ENCODE data around the gene TBC1D14.

- TF ChIP-seq CTCF (IDR thresholded peaks at IDR 0.05) (no peak), MAX (IDR thresholded peaks at IDR 0.05; ENCODE audit: low read depth) (no peak), EP300 (IDR thresholded peaks at IDR 0.05; ENCODE audit: borderline replicate concordance in 1 of 2, low read depth in 1 of 2, low read length in 1 of 2) (no peak), POLR2AphosphoS5 (IDR thresholded peaks at IDR 0.05; ENCODE audit: low read depth, low read length) (no peak), GABPA (IDR thresholded peaks at IDR 0.05; ENCODE audit: low read depth) (no peak), CHD2 (IDR thresholded peaks at IDR 0.05; ENCODE audit: low read length, partially characterized antibody) (no peak), RAD21 (IDR thresholded peaks at IDR 0.05; ENCODE audit: low read length) (no peak), SIN3A (IDR thresholded peaks at IDR 0.05; ENCODE audit: borderline replicate concordance, low read depth, low read length) (no peak), NFIC (IDR thresholded peaks at IDR 0.05; ENCODE audit: borderline replicate concordance) (no peak), USF2 (IDR thresholded peaks at IDR 0.05; ENCODE audit: borderline replicate concordance, low read depth, low read length) (no peak), MXI1 (IDR thresholded peaks at IDR 0.05; ENCODE audit: low read depth, low read length) (no peak), EZH2phosphoT487 (IDR thresholded peaks at IDR 0.05; ENCODE audit: borderline replicate concordance, low read depth) (no peak), RFX5 (IDR thresholded peaks at IDR 0.05; ENCODE audit: low read length) (no peak)
Measured at GRCh38 chr4:7077371-7077770, 167.7 kb downstream of the TBC1D14 start.
